H1 (cell line): ENCODE measurements around the gene EPN2. TPM values are rescaled to one million over a fixed set of nuclear protein-coding genes. Genes with fewer than 3 reads are reported as not detected.

Experiments
- CTCF ChIA-PET: fragments of 300-600 bp; sonication (Branson Sonifier 250); formaldehyde crosslinking; loops from one replicate; lab custom pipeline; 2021; ENCODE audit not compliant: partially characterized antibody; lab: Charles Lee
- POLR2A ChIA-PET: fragments of 300-600 bp; sonication (Branson Sonifier 250); formaldehyde crosslinking; loops from one replicate; lab custom pipeline; 2021; ENCODE audit warnings: inconsistent platforms; ENCODE audit not compliant: partially characterized antibody; lab: Charles Lee
- DNase-seq, 2 experiments: peaks; one replicate each; pipeline versions ENCODE4 v3.0.0 to v3.0.0-alpha.2; 2010 to 2022; ENCODE audit warnings: low spot score in 2 of 2, low read depth in 1 of 2, mixed read lengths in 1 of 2
- FAIRE-seq: peaks from 2 replicates; lab custom pipeline; 2011; peaks lifted over from hg19 to GRCh38; lab: Jason Lieb, UNC
- H2AFZ ChIP-seq: 2 replicates; pipeline ENCODE4 v1.8.1; 2012; ENCODE audit warnings: low read length, inconsistent platforms
- H2AK5ac ChIP-seq: 2 replicates; pipeline ENCODE4 v1.6.1; 2013; ENCODE audit warnings: low read depth, low read length
- H2BK120ac ChIP-seq: replicated peaks from 2 replicates; pipeline ENCODE3; 2013; ENCODE audit warnings: low read depth, low read length, inconsistent platforms
- H2BK12ac ChIP-seq: 2 replicates; pipeline ENCODE4 v1.6.1; 2013; ENCODE audit warnings: low read depth, low read length
- H2BK15ac ChIP-seq: 2 replicates; pipeline ENCODE4 v1.6.1; 2013; ENCODE audit warnings: low read length
- H2BK20ac ChIP-seq: 2 replicates; pipeline ENCODE4 v1.6.1; 2013; ENCODE audit warnings: low read length
- H2BK5ac ChIP-seq: 2 replicates; pipeline ENCODE4 v1.6.1; 2013; ENCODE audit warnings: low read depth, low read length
- H3K14ac ChIP-seq: 2 replicates; pipeline ENCODE4 v1.6.1; 2013; ENCODE audit warnings: inconsistent platforms; ENCODE audit not compliant: insufficient read length
- H3K18ac ChIP-seq: 2 replicates; pipeline ENCODE4 v1.6.1; 2013; ENCODE audit warnings: low read length; ENCODE audit errors: extremely low read depth
- H3K23ac ChIP-seq: 2 replicates; pipeline ENCODE4 v1.6.1; 2013; ENCODE audit warnings: inconsistent platforms; ENCODE audit not compliant: insufficient read length
- H3K23me2 ChIP-seq: 2 replicates; pipeline ENCODE4 v1.6.1; 2013; ENCODE audit warnings: low read depth, low read length
- H3K27ac ChIP-seq: 2 replicates; pipeline ENCODE4 v1.6.1; 2011; ENCODE audit warnings: low read depth, low read length, inconsistent platforms
- H3K27me3 ChIP-seq, 4 experiments: replicated peaks in 1 of 4; 1 replicate in 1 of 4; 2 replicates in 3 of 4; pipeline versions ENCODE4 v1.6.1 to v1.8.1; 2011 to 2013; ENCODE audit warnings: low read length in 3 of 4, mild to moderate bottlenecking in 3 of 4, inconsistent platforms in 2 of 4, mixed read lengths in 2 of 4, moderate library complexity in 1 of 4; ENCODE audit not compliant: control insufficient read depth in 3 of 4, insufficient read depth in 3 of 4; ENCODE audit errors: extremely low read depth in 1 of 4
- H3K36me3 ChIP-seq, 4 experiments: 2 replicates each; pipeline versions ENCODE4 v1.6.1 to v1.8.1; 2011 to 2013; ENCODE audit warnings: mild to moderate bottlenecking in 4 of 4, low read length in 3 of 4, moderate library complexity in 2 of 4, control low read depth in 1 of 4, inconsistent platforms in 1 of 4; ENCODE audit not compliant: insufficient read depth in 4 of 4, control insufficient read depth in 2 of 4
- H3K4ac ChIP-seq: replicated peaks from 2 replicates; pipeline ENCODE3; 2013; ENCODE audit warnings: low read length, low read depth, mixed read lengths, inconsistent platforms; ENCODE audit not compliant: insufficient read length
- H3K4me1 ChIP-seq, 4 experiments: replicated peaks in 1 of 4; 1 replicate in 1 of 4; 2 replicates in 3 of 4; pipeline versions ENCODE4 v1.6.1 to v1.8.1; 2011 to 2013; ENCODE audit warnings: low read length in 3 of 4, inconsistent platforms in 2 of 4, mixed read lengths in 1 of 4; ENCODE audit not compliant: insufficient read depth in 4 of 4, control insufficient read depth in 3 of 4
- H3K4me2 ChIP-seq, 2 experiments: 2 replicates each; pipeline versions ENCODE4 v1.6.1 to v1.8.1; 2011 to 2013; ENCODE audit warnings: low read depth in 2 of 2, low read length in 2 of 2, control low read depth in 1 of 2, inconsistent platforms in 1 of 2, mild to moderate bottlenecking in 1 of 2; ENCODE audit not compliant: insufficient read depth in 1 of 2
- H3K4me3 ChIP-seq, 4 experiments: fragments of 200-600, 300-600 bp in 1 of 4; sonication (generic), shearing (Covaris generic), sonication (Bioruptor Twin) in 1 of 4; 2 replicates each; pipeline versions ENCODE4 v1.5.1 to v1.8.1; 2011 to 2016; ENCODE audit warnings: low read length in 4 of 4, low read depth in 3 of 4, control low read depth in 2 of 4, inconsistent platforms in 2 of 4, mild to moderate bottlenecking in 2 of 4, mixed read lengths in 1 of 4, moderate library complexity in 1 of 4; ENCODE audit not compliant: insufficient read depth in 2 of 4; ENCODE audit errors: extremely low read depth in 1 of 4
- H3K56ac ChIP-seq: replicated peaks from 2 replicates; pipeline ENCODE3; 2013; ENCODE audit warnings: low read depth, mild to moderate bottlenecking, mixed read lengths, low read length, inconsistent platforms; ENCODE audit not compliant: insufficient read length
- H3K79me1 ChIP-seq: 2 replicates; pipeline ENCODE4 v1.6.1; 2013; ENCODE audit warnings: low read depth, low read length, control low read depth
- H3K79me2 ChIP-seq, 2 experiments: 2 replicates each; pipeline versions ENCODE4 v1.6.1 to v1.8.1; 2012 to 2013; ENCODE audit warnings: low read length in 2 of 2, mild to moderate bottlenecking in 2 of 2, inconsistent platforms in 1 of 2; ENCODE audit not compliant: insufficient read depth in 2 of 2, control insufficient read depth in 1 of 2
- H3K9ac ChIP-seq, 4 experiments: replicated peaks in 1 of 4; 1 replicate in 1 of 4; 2 replicates in 3 of 4; pipeline versions ENCODE4 v1.6.1 to v1.8.1; 2011 to 2013; ENCODE audit warnings: low read depth in 3 of 4, low read length in 3 of 4, control low read depth in 2 of 4, mild to moderate bottlenecking in 2 of 4, moderate library complexity in 2 of 4, inconsistent platforms in 1 of 4; ENCODE audit errors: extremely low read depth in 1 of 4
- H3K9me3 ChIP-seq, 2 experiments: 2 replicates each; pipeline versions ENCODE4 v1.6.1 to v1.8.1; 2012 to 2013; ENCODE audit warnings: mild to moderate bottlenecking in 2 of 2, moderate library complexity in 2 of 2, control low read depth in 1 of 2, inconsistent platforms in 1 of 2, low read depth in 1 of 2, low read length in 1 of 2, mixed read lengths in 1 of 2; ENCODE audit not compliant: insufficient read depth in 2 of 2
- H4K20me1 ChIP-seq, 2 experiments: replicated peaks in 1 of 2; 2 replicates each; pipeline versions ENCODE3 to v1.8.1; 2011 to 2013; ENCODE audit warnings: inconsistent platforms in 2 of 2, low read length in 2 of 2, mild to moderate bottlenecking in 1 of 2; ENCODE audit not compliant: insufficient read depth in 2 of 2, control insufficient read depth in 1 of 2
- H4K5ac ChIP-seq: 2 replicates; pipeline ENCODE4 v1.6.1; 2013; ENCODE audit warnings: low read length, low read depth, mixed read lengths, inconsistent platforms; ENCODE audit not compliant: insufficient read length
- H4K8ac ChIP-seq: 2 replicates; pipeline ENCODE4 v1.8.0; 2013; ENCODE audit warnings: mild to moderate bottlenecking, moderate library complexity, low read length, inconsistent platforms; ENCODE audit not compliant: insufficient read depth; ENCODE audit errors: extremely low read depth
- H4K91ac ChIP-seq: replicated peaks from 2 replicates; pipeline ENCODE3; 2013; ENCODE audit warnings: low read length, mixed read lengths, inconsistent platforms; ENCODE audit not compliant: insufficient read length
- CHD1 ChIP-seq: IDR thresholded peaks from 2 replicates; pipeline ENCODE4 v1.6.1; 2012; ENCODE audit warnings: low read depth, low read length, improper control_type of control experiment
- FOSL1 ChIP-seq: IDR thresholded peaks from 2 replicates; pipeline ENCODE4 v1.6.1; 2011; ENCODE audit warnings: mild to moderate bottlenecking, low read depth, low read length, moderate library complexity; ENCODE audit not compliant: insufficient read depth
- SP4 ChIP-seq: IDR thresholded peaks from 2 replicates; pipeline ENCODE4 v1.6.1; 2012; ENCODE audit warnings: low read length, inconsistent platforms
- WGBS, 2 experiments: shearing (Covaris generic) in 1 of 2; methylation state at CpG; one replicate each; pipeline versions ENCODE4 v1.1.6 to v1.1.7; 2013 to 2015; ENCODE audit warnings: low lambda C conversion rate in 2 of 2, mixed read lengths in 2 of 2, inconsistent platforms in 1 of 2, low coverage in 1 of 2, missing lambda C conversion rate in 1 of 2; ENCODE audit not compliant: insufficient replicate concordance in 2 of 2, insufficient coverage in 1 of 2, insufficient read length in 1 of 2; ENCODE audit errors: extremely low coverage in 1 of 2, missing lambda C conversion rate in 1 of 2; 5-methylcytosine and 5-hydroxymethylcytosine counted together
- polyA plus RNA-seq, 7 experiments: library from polyadenylated mRNA; depleted of rRNA in 3 of 7; stranded (reverse) in 5 of 7; unstranded in 2 of 7; fragments of >200 nt in 5 of 7; fragments of 200-250 nt in 2 of 7; gene quantifications; 1 replicate in 5 of 7; 2 replicates in 1 of 7; 4 replicates in 1 of 7; pipeline versions ENCODE4 v1.2.1 to v1.2.3, GENCODE V29; 2011 to 2013; ENCODE audit warnings: missing spikeins in 2 of 7, mixed read lengths in 2 of 7
- total RNA-seq: library from RNA; stranded (reverse); fragmentation: NEBNext Ultra II Directional; extraction: Animal tissue kit (Norgen Biotek cat#: 25700); gene quantifications from 2 replicates; pipeline ENCODE4 v1.2.1, GENCODE V29; 2021

EPN2 gene
- total and polyA plus RNA-seq, 2 of the 8 experiments (the other 6 are each of a cell fraction or from before 2014, with no cell fraction given) = 28.7 to 55.8 TPM

DNA sequence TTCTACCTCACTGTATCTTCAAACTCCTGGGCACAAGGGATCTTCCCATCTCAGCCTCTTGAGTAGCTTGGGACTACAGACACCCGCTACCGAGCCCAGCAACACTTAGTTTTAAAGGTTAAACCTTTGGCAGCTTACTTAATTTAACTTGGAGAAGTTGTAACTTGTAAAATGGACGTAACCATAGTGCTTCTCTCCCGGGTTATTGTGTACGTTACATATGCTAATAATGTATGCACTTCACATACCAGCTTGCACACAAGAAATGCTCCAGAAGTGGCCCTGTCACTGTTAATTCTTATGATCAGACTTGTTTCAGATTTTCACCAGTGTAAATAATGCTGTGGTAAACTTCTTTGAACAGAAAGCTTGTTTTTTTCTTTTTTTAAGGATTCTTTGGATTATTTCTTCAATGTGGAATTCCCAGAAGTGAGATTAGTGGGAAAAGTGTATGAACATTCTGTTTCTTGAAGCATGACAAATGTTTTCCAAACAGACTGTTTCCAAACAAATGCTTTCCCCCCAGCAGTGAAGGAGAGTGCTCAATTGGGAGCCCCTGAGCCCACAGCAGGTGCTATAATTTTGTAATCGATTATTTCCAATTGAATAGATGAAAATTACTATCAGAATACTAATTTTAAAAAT, 61.5 kb downstream of the EPN2 start:
- H3K27me3 ChIP-seq = no peaks in the 10 kb centered on the region
- H3K27ac ChIP-seq = no peak overlapping the region
- no peak for TF ChIP-seq FOSL1
- no peak for TF ChIP-seq SP4
- no peak for TF ChIP-seq CHD1

More for the DNA sequence above, 61.5 kb downstream of the EPN2 start:
- Histone ChIP-seq H4K91ac (no peak overlapping the region), H3K79me2 (peaks cover 0 to 6% of the 10 kb centered on the region in 2 experiments; a peak in 2 of 4 replicates), H3K79me1 (peaks cover 14% of the 10 kb centered on the region), H4K5ac (no peak overlapping the region), H3K4me3 (no peak overlapping the region), H2BK120ac (no peak overlapping the region), H4K8ac (no peak overlapping the region), H3K36me3 (no peaks in the 10 kb centered on the region), H3K18ac (no peak overlapping the region), H3K23ac (no peak overlapping the region), H3K14ac (no peak overlapping the region), H2BK12ac (no peak overlapping the region), H3K9ac (no peak overlapping the region), H3K23me2 (no peaks in the 10 kb centered on the region), H4K20me1 (peaks cover 12 to 20% of the 10 kb centered on the region in 2 experiments), H2AK5ac (no peak overlapping the region), H3K4me1 (peaks cover 0 to 4% (median 0%) of the 10 kb centered on the region in 4 experiments; a peak in 3 of 7 replicates), H2BK15ac (no peak overlapping the region), H2BK20ac (no peak overlapping the region), H3K4ac (no peak overlapping the region), H2BK5ac (no peak overlapping the region), H3K9me3 (no peaks in the 10 kb centered on the region), H3K56ac (no peak overlapping the region), H2AFZ (no peak overlapping the region), H3K4me2 (no peak overlapping the region)
- ChIA-PET POLR2A (interaction anchor here (0.6 to 1.1 kb wide), 3 partner anchors 11 to 49 kb away, joined by 3 read pairs; no protein-coding TSS in a partner anchor), CTCF (interaction anchor here (1.8 kb wide), 1 partner anchor 18 kb away, joined by 5 read pairs; no protein-coding TSS in a partner anchor)
- no peak for DNase-seq
- FAIRE-seq = no peak
- WGBS, 2 experiments = 88% methylated on average over 6 of the region's 6 CpGs; no CpG with 5 or more reads in 1 of the 2 experiments
